KOPT-K1 (cell line): ENCODE measurements around the gene KRT28.

Experiments used
- H3K27ac ChIP-seq: fragments of 200-600 bp; sonication (generic); 2 replicates; pipeline ENCODE4 v1.5.1; 2016; ENCODE audit warnings: antibody characterized with exemption, mild to moderate bottlenecking, low read depth, low read length; ENCODE audit not compliant: poor library complexity, severe bottlenecking
- H3K36me3 ChIP-seq: fragments of 200-600 bp; sonication (generic); 2 replicates; pipeline ENCODE4 v1.5.1; 2017; ENCODE audit warnings: antibody characterized with exemption, mild to moderate bottlenecking, low read length, moderate library complexity; ENCODE audit not compliant: insufficient read depth
- H3K9me3 ChIP-seq: fragments of 200-600 bp; sonication (generic); 2 replicates; pipeline ENCODE4 v1.5.1; 2017; ENCODE audit warnings: antibody characterized with exemption, low read length, mild to moderate bottlenecking; ENCODE audit not compliant: insufficient read depth, poor library complexity, severe bottlenecking

Gene KRT28

DNA sequence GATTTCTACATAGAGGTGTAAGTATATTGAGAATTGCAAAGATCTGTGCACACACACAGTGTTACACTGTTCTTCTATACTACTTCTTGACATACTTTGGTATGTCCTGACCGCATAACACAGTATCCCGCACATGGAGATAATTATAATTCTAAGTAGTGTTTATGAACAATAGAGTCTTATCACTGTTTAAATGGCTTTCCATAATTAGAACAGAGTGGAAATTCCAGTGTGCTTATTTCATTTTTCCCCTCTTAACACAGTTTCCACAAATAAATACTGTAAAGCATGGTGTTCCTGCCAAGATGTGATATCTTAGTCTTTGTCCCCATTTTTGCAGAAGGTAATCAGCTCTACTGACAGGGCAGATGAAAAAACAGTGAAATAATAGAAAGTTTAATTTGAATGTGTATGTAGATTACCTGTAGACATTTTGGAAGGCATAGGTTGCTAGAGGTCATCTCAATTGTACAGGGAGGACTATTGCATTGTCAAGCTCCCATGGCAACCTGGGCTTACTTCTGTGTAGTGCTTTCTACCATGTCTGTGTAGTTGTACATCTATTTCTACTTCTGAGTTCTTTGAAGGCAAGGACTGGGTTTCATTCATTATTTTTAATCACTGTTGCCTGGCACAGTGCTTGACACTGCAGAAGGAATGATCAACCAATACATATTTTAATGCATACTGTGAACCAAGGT is 10.1 kb upstream of the KRT28 start:
- Histone ChIP-seq H3K9me3 (peaks cover 5% of the 10 kb centered on the region), H3K36me3 (no peaks in the 10 kb centered on the region), H3K27ac (no peak overlapping the region)

DNA sequence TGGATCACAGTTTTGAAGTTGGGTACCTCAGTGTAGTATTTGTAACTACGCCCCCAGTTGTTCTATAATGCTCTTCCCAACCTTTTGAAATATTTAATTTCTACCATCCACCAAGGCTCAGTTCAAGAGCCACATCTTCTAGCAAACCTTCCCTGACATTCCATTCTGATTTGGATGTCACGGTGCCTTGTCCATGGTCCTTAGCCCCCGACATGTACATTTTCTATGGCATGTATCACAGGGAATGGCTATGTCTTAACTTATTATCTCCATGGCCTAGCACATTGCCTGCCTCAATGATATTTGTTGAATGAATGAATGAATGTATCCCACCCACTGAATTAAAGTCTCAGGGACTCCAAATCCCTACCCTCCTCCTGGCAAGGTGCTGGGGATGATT is 6.4 kb upstream of the KRT28 start:
- H3K36me3 ChIP-seq: no peaks in the 10 kb centered on the region

GRCh38 chr17:40803617-40804082 is 3.9 kb upstream of the KRT28 start:
- Histone ChIP-seq H3K9me3 (no peaks in the 10 kb centered on the region), H3K36me3 (no peaks in the 10 kb centered on the region), H3K27ac (no peak overlapping the region)

More for the DNA sequence above, 6.4 kb upstream of the KRT28 start:
- H3K27ac ChIP-seq: no peak overlapping the region
- H3K9me3 ChIP-seq: no peaks in the 10 kb centered on the region

GRCh38 chr17:40801157-40801556 is 1.4 kb upstream of the KRT28 start:
- no peak overlapping the region for H3K27ac ChIP-seq
- H3K9me3 ChIP-seq: no peaks in the 10 kb centered on the region
- H3K36me3 ChIP-seq: no peaks in the 10 kb centered on the region

- H3K27ac ChIP-seq: no peak overlapping the region
- H3K36me3 ChIP-seq: no peaks in the 10 kb centered on the region
- no peaks in the 10 kb centered on the region for H3K9me3 ChIP-seq
These were observed 622 bp upstream of the KRT28 start for GRCh38 chr17:40800381-40800780.

DNA sequence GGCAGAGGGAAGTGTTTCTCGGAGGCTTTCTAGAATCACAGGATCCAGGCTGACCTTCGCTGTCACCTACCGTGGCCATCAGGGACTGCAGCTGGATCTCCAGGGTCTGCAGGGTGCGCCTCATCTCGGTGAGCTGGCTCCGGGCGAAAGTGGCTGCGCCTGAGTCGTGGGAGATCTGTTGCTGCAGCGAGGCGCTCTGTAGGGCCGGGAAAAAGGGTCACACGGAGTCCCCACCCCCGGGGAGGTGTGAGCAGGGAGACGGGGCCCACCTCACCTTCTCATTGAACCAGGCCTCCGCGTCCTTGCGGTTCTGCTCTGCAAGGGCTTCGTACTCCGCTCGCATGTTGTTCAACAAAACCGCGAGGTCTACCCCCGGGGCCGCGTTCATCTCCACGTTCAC is 2.9 kb downstream of the KRT28 start:
- no peak overlapping the region for H3K27ac ChIP-seq
- H3K9me3 ChIP-seq: no peaks in the 10 kb centered on the region
- no peaks in the 10 kb centered on the region for H3K36me3 ChIP-seq

GRCh38 chr17:40795019-40795667 is 4.6 kb downstream of the KRT28 start:
- H3K27ac ChIP-seq: no peak overlapping the region
- no peaks in the 10 kb centered on the region for H3K36me3 ChIP-seq

DNA sequence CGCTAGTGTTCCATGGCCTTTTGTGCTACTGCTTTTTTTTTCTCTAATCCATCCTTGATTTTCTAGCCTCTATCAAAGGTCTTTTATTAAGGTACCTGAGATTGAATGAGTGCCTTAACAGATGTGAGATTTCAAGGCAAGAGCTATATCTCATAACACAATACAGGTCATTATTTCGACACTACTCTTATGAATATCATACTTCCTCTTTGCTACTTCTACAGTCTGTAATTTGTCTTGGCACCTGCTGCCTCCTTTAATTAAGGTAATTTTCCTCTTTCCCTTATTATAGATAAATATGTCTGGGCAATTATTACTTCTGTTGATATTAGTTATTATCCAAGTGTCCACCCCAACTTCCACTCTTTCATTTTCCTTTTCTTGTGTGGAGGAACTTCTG is 5.3 kb downstream of the KRT28 start:
- H3K36me3 ChIP-seq: no peaks in the 10 kb centered on the region
- H3K9me3 ChIP-seq: no peaks in the 10 kb centered on the region
- no peak overlapping the region for H3K27ac ChIP-seq

More at GRCh38 chr17:40795019-40795667, 4.6 kb downstream of the KRT28 start:
- no peaks in the 10 kb centered on the region for H3K9me3 ChIP-seq

- no peaks in the 10 kb centered on the region for H3K36me3 ChIP-seq
- H3K9me3 ChIP-seq: no peaks in the 10 kb centered on the region
- H3K27ac ChIP-seq: no peak overlapping the region
These were observed 5.9 kb downstream of the KRT28 start for GRCh38 chr17:40793832-40794231.

- Histone ChIP-seq H3K27ac (no peak overlapping the region), H3K36me3 (no peaks in the 10 kb centered on the region), H3K9me3 (no peaks in the 10 kb centered on the region)
These were observed 7.8 kb downstream of the KRT28 start for GRCh38 chr17:40791787-40792436.

GRCh38 chr17:40791111-40791510 is 8.6 kb downstream of the KRT28 start:
- H3K27ac ChIP-seq: no peak overlapping the region
- H3K36me3 ChIP-seq: no peaks in the 10 kb centered on the region
- no peaks in the 10 kb centered on the region for H3K9me3 ChIP-seq

DNA sequence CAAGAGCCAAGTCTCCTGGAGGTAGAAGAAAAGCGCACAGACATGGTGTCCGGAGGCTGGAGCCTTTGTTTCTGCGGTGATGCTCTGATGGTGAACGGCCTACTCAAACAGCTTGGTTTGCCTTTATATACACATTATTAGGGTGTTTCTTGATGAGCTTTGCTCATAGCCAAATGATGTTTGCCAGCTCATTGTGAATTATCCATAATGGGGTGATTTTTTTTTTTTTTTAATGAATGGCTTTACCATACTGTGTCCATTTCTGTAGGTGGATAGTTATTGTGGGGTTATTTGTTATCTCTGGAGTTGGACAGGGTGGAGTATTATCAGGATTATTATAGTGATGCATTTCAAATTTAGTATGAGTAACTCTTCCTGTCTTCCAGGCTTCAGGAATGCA is 17.3 kb downstream of the KRT28 start, which contains the start of gene KRT27:
TSS of gene KRT27 (minus strand) at position 101 of the 400 bp plus-strand sequence. CDS start at position 44, 57 bp downstream.
- H3K36me3 ChIP-seq: no peaks in the 10 kb centered on the region
- H3K27ac ChIP-seq: no peak within 1 kb of the TSS
- peaks cover 9% of the 10 kb centered on the region for H3K9me3 ChIP-seq

DNA sequence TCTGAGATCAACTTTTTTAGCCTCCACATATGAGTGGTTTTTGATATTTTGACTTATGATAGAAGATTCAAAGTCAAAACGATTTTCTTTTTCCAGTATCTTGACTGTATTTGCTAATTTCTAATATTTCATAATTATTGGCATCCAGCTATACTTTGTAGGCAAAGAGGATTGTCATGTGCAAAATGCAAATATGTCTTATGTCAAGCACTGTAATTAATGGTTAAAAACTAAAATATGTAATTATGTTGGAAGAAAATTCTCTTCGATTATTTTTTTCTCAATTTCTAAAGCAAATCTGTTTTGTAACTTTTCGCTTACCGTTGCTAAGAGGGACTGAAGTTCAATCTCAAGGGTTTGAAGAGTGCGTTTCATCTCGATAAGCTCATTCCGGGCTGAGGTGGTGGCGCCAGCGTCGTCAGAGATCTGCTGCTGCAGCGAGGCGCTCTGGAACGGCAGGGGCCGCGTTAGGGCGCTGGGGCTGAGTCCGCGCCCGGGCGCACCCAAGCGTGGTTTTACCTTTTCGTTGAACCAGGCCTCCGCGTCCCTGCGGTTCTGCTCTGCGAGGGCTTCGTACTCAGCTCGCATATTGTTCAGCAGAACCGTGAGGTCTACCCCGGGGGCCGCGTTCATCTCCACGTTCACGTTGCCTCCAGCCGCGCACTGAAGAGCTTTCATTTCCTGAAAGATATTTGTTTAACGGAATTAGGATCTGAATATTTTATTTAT is 20.4 kb downstream of the KRT28 start:
- H3K36me3 ChIP-seq: no peaks in the 10 kb centered on the region
- H3K27ac ChIP-seq: no peak overlapping the region
- H3K9me3 ChIP-seq: peaks cover 9% of the 10 kb centered on the region

- Histone ChIP-seq H3K36me3 (no peaks in the 10 kb centered on the region), H3K9me3 (peaks cover 9% of the 10 kb centered on the region), H3K27ac (no peak overlapping the region)
These were observed 21.3 kb downstream of the KRT28 start for GRCh38 chr17:40778461-40778860.

DNA sequence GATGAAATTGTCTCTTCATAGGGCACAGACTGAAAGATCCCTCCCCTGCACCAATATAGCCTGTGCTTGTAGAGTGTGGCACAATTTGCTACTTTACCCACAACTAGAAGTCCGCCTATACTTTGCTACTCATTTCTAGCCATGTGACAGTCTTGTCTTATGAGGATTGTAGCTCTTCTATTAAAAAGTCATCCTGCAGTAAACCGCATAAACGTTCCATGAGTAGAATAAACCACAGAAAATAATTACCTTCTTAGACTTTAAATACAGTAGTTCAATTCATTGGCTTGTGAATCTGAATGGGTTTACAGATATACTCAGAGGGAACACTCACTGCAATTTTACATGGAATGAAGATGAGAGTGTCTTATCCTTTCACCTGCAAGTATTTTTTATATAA is 21.8 kb downstream of the KRT28 start:
- H3K9me3 ChIP-seq: peaks cover 9% of the 10 kb centered on the region
- no peaks in the 10 kb centered on the region for H3K36me3 ChIP-seq
- H3K27ac ChIP-seq: no peak overlapping the region
